Measurements from ENCODE around the gene PAXX.
"Not testable (repeated sequence)": the region's sequence is repeated elsewhere in the genome, so short reads cannot be mapped to it uniquely, and the experiment has no call there.

The PAXX gene

DNA sequence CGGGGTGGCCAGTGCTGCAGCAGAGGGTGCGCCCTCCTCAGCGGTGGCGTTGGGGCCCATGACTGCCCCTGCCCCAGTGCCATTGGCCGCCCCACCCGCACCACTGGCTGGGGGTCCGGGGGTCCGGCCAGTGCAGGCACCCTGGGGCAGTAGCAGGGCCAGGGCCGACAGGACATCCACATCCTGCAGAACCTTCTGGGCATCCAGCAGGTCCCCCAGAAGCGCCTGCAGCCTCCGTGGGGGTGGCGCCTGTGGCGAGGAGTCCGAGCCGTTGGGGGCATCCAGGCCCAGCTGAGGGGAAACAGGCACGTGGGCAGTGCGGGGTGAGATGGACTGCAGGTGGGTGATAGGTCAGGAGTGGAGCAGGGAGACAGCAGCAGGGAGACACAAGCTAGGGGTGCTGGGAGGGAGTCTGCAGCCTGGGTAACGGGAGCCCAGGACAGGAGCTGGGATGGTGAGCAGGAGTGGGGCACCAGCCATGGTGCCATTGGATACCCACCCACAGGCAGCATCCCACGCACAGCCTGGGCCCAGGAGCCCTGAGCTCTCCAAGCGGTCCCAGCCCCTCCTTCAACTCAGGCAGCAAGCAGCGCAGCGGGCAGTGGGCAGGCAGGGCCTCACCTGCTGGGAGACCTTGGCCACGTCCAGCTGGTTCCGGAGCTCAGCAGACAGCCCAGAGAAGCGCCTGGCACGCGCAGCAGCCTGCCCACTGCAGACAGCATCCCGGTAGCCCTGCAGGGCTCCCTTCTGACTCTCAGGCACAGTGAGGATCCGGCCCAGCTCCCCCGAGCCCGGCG is 28.7 kb downstream of the PAXX start:
- no peak for DNase-seq

- no peak for DNase-seq
These were observed 29.4 kb downstream of the PAXX start for GRCh38 chr9:137021568-137021978.

DNA sequence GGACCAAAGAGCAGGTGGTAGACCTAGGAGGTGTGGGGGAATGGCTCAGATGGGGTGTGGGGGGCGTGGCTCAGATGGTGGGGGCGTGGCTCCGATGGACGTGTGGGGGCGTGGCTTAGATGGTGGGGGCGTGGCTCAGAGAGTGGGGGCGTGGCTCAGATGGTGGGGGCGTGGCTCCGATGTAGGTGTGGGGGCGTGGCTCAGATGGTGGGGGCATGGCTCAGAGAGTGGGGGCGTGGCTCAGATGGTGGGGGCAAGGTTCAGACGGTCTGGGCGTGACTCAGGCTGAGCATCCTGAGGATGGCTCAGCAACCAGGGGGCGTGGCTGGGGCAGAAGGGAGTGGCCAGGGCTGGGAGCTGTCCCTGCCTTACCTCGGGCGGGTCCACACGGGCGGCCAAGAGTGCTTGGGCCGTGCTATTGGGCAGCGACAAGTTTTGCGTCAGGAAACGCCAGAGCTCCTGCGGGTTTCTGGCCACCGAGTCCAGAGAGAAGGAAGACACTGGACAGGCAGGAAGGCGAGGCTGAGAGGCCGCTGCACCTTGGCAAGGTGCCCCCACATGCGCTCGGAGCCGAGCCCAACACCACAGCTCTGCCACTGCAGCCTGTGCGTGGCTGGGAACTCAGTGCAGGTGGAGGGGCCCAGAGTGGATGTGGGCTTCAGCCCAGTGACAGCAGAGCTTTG is 29.9 kb downstream of the PAXX start:
- no peak for DNase-seq

DNA sequence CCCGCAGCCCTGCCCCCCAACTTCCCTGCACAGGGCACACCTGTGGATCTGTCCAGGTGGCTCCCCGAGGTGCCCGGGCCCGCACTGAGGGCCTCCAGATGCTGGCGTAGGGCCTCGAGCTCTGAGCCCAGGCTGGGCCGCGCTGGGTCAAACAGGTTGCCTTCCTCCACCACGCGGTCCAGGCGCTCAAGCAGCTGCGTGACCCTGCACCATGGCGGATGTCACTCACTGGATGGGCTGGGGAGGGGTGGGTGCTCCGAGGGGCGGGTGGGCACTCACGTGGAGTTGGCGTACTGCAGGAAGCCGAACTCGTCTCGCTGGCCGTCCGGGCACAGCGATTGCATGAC is 30.4 kb downstream of the PAXX start:
- no peak for DNase-seq

GRCh38 chr9:137023157-137023556 is 30.9 kb downstream of the PAXX start:
- DNase-seq: no peak

GRCh38 chr9:137023583-137023991 is 31.4 kb downstream of the PAXX start:
- DNase-seq: no peak

GRCh38 chr9:137025517-137025966 is 33.3 kb downstream of the PAXX start:
- no peak for DNase-seq

DNA sequence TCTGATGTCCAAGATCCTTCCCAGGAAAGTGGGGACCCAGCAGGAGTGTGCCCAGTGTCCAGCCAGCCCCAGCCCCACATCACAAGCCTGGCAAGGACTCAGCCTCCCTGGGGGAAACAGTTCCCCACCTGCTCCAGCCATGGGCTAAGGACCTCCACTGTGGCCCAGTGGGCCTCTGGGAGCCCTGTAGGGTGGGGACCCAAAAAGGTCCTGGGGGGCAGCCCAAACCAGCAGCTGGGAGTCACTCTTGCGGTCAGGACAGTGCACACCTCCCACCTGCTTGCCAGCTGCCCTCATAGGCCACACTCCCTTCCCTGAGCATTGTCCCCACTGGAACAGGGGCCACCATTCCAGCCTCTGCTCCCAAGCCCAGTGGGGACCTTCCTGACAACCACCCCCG is 34.2 kb downstream of the PAXX start:
- no peak for DNase-seq

GRCh38 chr9:137026828-137027227 is 34.6 kb downstream of the PAXX start:
- no peak for DNase-seq

GRCh38 chr9:137027369-137028262 is 35.4 kb downstream of the PAXX start, which contains the start of gene ABCA2:
Gene ABCA2 (minus strand): TSS chr9:137028237. CDS start chr9:137028140, 97 bp downstream.
- DNase-seq: no peak

DNA sequence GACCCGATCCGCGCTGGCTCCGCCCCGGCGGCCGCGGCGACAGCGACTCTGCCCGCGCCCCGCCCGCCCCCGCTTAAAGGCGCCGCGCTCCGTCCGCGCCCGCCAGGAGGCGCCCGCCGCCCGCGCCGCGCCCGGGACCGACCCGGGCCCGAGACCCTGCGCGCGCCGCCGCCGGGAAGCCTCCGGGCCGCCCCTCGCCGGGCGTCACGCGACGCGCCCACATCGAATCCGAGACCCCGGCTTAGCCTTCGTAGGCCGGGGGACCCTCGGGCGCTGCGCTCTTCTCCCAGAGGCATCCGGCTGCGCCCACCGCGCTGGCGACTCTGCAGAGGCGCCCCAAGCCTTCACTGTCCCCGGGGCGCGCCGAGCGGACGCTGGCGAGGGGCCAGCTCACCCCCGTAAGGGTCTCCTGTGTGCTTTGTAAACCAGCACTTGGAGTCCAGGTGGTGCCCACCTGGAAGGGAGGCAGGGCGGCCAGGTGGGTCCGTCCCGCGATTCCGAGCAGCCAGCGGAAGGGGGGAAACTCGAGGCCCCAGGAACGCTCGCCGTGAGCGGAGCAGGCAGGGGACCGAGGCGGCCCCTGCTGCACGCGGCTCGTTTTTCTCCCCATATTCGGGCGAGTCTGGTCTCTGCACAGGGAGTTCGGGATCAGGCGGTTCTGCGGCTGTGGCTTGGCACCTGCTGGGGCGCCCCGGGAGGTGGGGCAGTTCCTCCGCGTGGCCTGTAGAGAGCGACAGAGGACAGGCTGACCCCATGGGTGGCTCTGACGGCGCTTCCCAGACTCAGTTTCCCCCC is 36.2 kb downstream of the PAXX start:
- DNase-seq: no peak

GRCh38 chr9:137029058-137029936 is 37.1 kb downstream of the PAXX start:
- DNase-seq: no peak

GRCh38 chr9:137030006-137030405 is 37.8 kb downstream of the PAXX start:
- no peak for DNase-seq

- no peak for DNase-seq
These were observed 38.6 kb downstream of the PAXX start for GRCh38 chr9:137030538-137031527.

- DNase-seq: no peak
These were observed 39.9 kb downstream of the PAXX start, which contains the start of gene FUT7 for GRCh38 chr9:137031904-137032640. Gene FUT7 (minus strand): TSS chr9:137032088. CDS start chr9:137031991, 97 bp downstream.

GRCh38 chr9:137032858-137033257 is 40.6 kb downstream of the PAXX start:
- DNase-seq: no peak

DNA sequence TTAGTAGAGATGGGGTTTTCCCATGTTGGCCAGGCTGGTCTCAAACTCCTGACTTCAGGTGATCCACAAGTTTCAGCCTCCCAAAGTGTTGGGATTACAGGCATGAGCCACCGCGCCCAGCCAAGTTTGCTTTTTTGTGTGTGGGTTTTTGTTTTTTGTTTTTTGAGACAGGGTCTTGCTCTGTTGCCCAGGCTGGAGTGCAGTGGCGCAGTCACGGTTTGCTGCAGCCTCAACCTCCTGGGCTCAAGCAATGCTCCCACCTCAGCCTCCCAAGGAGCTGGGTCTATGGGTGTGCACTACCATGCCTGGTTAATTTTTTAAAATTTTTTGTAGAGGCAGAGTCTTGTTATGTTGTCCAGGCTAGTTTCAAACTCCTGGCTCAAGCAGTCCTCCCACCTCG is 41.3 kb downstream of the PAXX start:
- not testable (repeated sequence) for DNase-seq

DNA sequence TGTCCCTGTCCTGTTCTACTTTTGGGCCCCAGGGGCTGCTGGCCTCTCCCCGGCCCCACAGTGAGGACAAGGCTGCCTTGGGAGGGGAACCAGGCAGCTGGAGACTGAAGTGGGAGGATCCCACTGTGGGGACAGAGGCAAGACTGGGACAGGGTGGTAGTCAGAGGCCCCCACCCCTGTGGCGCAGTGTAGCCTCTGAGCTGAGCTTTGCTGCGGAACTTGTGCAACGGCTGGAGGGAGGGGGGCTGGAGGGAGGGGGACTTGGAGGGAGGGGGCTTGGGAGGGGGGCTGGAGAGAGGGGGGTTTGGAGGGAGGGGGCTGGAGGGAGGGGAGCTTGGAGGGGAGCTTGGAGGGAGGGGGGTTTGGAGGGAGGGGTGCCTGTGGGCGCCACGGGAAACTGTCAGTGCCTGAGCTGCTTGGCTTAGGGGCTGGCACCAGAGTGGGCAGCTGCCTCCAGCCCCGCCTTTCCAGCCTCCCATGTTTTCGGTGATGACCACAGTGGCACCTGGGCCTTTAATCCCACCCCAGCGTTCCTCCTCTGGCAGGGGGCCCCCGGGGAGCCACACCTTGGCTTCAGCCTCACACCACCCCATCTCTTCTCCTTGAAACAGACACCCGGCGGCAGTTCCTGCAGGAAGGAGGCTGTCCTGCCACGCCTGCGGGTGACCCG is 42.0 kb downstream of the PAXX start:
- DNase-seq: no peak

Measured in NCI-H2081 treated with DMSO at 0.1 percent for 48 hours (cell line).